GM08714 (cell line): ENCODE measurements around the gene TMEM63A.

ENCODE experiments used
- H3K4me3 ChIP-seq: fragments of 200-500 bp; sonication (Bioruptor generic); 2 replicates; pipeline ENCODE4 v1.5.1; 2014; ENCODE audit warnings: mild to moderate bottlenecking, low read length, inconsistent platforms
- ZNF274 ChIP-seq: IDR thresholded peaks from 2 replicates; pipeline ENCODE4 v1.6.1; 2012; ENCODE audit warnings: mild to moderate bottlenecking, low read depth, low read length

The TMEM63A gene

GRCh38 chr1:225871359-225872074 is 10.7 kb downstream of the TMEM63A start:
- no peak overlapping the region for H3K4me3 ChIP-seq
- TF ChIP-seq ZNF274: no peak

GRCh38 chr1:225870911-225871310 is 11.3 kb downstream of the TMEM63A start:
- no peak overlapping the region for H3K4me3 ChIP-seq
- TF ChIP-seq ZNF274: no peak

DNA sequence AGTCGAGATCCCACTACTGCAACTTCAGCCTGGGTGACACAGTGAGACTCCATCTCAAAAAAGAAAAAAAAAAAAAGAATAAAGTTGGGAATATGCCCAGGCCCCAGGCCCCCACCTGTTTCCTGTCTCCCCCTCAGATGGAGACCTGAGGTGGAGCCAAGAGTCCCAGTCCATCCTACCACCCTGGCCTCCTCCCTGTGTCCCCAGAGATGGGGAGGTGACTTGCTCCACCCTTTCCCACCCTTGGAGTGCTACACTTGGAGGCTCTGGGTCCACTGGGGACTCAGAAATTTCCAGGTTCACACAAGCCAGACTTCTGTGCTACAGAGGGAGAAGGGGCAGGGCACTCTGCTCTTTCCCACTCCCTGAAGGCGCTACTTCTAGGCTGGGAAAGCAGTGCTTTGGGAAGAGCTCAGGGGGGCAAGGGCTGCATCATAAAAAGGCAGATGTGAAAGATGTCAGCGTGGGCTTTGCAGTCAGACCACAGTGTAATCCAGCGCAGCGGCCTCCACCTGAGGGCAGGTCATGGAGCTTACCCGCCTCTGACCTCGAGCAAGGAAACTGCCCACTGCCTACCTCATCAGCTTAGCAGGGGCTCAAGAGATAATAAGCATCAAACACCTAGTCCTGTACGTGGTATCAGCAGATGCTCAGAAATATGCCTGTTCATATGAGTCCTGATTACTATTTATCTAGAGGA is 13.4 kb downstream of the TMEM63A start:
- TF ChIP-seq ZNF274: no peak
- H3K4me3 ChIP-seq: no peak overlapping the region

DNA sequence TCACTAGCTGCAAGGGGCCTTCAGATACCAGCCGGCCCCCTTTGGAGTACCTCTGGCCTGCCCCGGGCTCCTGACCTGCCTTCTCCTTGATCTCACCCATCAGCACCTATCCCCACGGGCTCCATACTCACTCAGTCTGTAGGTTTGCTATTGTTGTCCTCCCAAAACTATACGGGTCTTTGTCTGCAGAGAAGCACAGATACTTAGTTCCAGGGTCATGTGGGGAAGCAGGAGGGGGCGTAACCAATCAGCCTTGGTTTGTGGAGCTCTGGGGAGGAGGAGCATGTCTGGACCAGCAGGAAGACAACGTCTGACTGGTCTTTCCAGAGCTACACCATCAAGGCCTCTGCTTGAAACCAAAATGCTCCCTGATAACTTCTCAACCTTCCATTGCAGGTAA is 15.2 kb downstream of the TMEM63A start:
- TF ChIP-seq ZNF274: no peak
- H3K4me3 ChIP-seq: no peak overlapping the region

- no peak overlapping the region for H3K4me3 ChIP-seq
- no peak for TF ChIP-seq ZNF274
Observed at GRCh38 chr1:225866061-225866837, 15.9 kb downstream of the TMEM63A start.

DNA sequence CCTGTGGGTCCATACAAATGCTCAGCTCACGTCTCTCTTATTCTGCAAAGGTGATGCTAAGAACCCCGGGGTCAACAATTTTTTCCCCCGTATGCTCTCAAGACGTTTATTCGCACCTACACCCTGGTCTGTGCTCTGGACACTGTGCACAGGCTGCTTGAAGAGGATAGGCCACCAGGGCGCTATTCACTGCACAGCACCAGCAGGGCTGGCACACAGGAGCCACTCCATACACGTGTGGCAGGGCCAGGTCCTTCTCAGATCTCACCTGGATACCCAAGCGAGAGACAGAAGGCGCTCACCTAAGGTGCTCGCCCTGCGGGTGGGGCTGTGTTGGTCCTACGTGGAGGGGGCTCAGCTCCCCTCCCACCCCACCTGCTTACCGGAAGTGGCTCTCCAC is 16.7 kb downstream of the TMEM63A start:
- TF ChIP-seq ZNF274: no peak
- no peak overlapping the region for H3K4me3 ChIP-seq

DNA sequence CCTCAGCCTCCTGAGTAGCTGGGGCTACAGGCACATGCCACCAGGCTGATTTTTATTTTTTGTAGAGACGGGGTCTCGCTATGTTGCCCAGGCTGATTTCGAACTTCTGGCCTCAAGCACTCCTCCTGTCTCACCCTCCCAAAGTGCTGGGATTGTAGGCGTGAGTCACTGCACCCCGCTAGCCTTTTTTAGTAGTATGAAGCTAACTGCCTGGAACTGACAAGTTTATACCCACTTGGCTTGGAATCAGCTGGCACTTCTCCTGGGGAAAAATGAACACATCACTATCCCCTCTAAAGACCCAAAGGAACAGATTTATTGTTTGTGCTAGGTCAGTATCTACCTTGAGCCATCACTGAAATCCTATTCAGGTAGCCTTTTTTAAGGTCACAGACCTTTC is 19.0 kb downstream of the TMEM63A start:
- no peak overlapping the region for H3K4me3 ChIP-seq
- TF ChIP-seq ZNF274: no peak

DNA sequence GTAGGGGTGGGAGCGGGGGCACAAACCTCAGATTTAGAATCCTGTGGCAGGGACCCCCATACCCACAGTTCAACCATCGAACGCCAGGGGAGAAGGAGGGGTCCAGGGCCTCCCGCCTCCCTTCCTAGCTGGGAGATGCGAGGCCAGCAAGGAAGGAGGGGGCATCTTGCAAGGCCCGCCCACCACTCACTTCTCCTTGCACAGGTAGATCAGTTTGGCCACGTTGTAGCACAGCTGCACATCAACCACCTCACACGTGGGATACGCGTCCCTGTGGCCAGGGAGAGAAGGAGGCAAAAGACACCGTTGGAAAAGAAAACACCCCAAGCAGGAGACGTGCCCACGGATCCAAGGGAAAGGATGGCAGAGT is 19.6 kb downstream of the TMEM63A start:
- TF ChIP-seq ZNF274: no peak
- no peak overlapping the region for H3K4me3 ChIP-seq

DNA sequence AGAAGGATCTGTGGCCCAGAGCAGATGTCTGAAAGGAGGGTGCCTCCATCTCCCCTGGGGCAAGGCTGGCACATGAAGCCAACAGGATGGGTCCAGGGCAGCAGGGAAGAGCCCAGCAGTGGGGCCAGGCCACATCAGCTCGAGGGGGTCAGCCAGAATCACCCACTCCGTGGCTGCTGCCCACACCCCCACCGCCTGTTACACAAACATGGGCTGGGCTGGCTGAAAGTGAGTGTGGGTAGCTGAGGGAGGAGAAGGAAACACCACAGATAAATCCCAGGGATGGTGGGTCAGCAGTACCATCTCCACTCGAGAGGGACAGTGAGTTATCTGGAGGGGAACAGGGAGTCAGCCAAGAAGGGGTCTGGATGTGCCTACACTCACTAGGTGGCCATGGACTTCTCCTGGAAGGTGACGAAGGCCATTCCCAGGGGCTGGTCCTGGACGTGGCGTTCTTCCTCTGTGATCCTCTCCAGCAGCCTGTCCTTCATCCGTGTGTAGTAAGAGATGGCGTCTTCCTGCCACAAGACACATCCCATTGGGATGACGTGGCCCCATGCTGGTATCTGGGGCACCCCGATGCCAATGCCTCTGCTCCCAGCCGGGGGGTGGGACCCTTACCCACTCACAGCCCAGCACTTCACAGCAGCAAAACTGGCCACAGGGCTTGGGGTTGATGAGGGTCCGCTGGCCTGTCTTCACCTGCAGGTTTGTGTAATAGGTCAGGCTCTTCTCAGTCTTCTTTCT is 20.2 kb downstream of the TMEM63A start:
- no peak overlapping the region for H3K4me3 ChIP-seq
- no peak for TF ChIP-seq ZNF274

DNA sequence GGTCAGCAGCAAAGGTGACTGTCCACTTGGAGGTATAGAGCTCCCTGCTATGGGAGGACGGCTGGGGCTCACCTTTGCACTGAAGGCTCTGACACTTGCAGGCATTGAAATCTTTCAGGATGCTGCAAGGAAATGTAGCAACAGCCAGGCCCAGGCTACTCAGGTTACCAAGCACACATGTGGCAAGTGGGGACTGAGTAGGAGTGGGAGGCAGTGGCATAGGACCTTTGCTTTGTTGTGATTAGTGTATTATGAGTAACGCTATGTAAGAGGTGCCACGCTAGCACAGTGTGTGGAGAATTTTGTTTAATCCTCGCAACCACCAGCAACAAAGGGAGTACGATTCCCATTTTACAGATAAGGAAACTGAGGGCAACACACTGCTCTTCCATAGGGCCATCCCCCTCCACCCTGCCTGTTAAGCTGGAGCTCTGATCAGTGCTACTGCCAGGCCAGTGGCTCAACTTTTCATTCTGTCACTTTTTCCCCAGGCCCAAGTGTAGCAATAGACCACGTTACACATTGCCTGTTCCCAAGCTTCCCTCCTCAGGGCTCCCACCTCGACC is 21.2 kb downstream of the TMEM63A start:
- no peak overlapping the region for H3K4me3 ChIP-seq
- TF ChIP-seq ZNF274: no peak

DNA sequence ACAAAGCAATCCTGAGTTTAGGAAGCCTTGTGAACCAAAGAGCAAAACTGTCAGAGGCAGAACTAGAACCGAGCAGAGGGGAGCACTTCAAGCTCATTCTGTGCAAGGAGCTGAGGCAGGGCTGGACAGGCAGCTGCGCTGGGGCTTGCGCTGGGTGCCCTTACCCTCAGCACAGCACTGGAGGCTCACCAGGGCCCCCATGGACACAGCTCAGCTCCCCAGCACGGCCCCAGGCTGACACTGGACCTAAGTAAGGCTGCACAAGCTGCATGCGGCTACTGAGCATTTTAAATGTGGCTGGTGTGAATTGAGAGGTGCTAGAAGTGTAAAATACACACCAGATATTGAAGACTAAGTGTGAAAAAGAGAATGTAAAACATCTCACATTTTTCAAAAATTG is 22.1 kb downstream of the TMEM63A start:
- no peak overlapping the region for H3K4me3 ChIP-seq
- TF ChIP-seq ZNF274: no peak

- no peak for TF ChIP-seq ZNF274
Observed at GRCh38 chr1:225859151-225859550, 23.0 kb downstream of the TMEM63A start.

DNA sequence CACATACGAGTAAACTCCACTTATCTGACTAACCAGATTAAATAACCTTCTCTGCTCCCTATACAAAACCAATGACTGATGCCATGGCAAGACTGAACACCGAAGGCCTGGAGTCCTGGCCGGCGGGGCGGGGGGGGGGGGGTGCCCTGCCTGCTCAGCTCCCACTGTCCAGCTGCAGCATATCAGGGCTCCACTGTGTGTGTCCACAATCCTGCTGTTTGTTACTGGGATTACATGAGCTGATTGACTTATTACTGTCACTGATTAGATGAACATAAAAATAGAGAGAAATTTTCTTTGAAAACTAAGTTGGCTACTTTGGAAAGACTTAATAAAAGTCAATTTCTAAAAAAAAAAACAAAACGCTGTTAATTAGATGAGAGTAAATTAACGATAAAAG is 24.9 kb downstream of the TMEM63A start:
- TF ChIP-seq ZNF274: no peak
- no peak overlapping the region for H3K4me3 ChIP-seq

More at GRCh38 chr1:225859151-225859550, 23.0 kb downstream of the TMEM63A start:
- H3K4me3 ChIP-seq: no peak overlapping the region
